Cardiac septum (tissue), 1 donor: ENCODE data around the gene GALNT12. TPM values are rescaled to one million over a fixed set of nuclear protein-coding genes. Genes with fewer than 3 reads are reported as not detected.

ENCODE experiments used
- DNase-seq: peaks from one replicate; pipeline ENCODE4 v3.0.0-alpha.2; 2020; ENCODE audit warnings: low spot score
- intact Hi-C: fragments of 100-400 bp; cut with DNase I; formaldehyde crosslinking; loops from one replicate; pipeline ENCODE4 v1.14.0; 2022
- long read RNA-seq: library from polyadenylated mRNA; unstranded; transcript quantifications from one replicate; pipeline ENCODE4 v2.0.0, GENCODE V29; 2021
- total RNA-seq: library from RNA; stranded (reverse); fragmentation: NEBNext Ultra II Directional; extraction: Animal tissue kit (Norgen Biotek cat#: 25700); gene quantifications from one replicate; pipeline ENCODE4 v1.2.1, GENCODE V29; 2021
- donor health status: DM: no; HTN: no; CAD: no.

GALNT12 gene
- 0.38 TPM for total RNA-seq
- long read RNA-seq, result 0 reads

GRCh38 chr9:98807070-98807813 lies at the start of gene GALNT12:
Gene GALNT12, plus strand, starts transcription at chr9:98807670. Its CDS starts 29 bp downstream, at chr9:98807699.
- DNase-seq, result no peak
- intact Hi-C loops, result no loop called here

DNA sequence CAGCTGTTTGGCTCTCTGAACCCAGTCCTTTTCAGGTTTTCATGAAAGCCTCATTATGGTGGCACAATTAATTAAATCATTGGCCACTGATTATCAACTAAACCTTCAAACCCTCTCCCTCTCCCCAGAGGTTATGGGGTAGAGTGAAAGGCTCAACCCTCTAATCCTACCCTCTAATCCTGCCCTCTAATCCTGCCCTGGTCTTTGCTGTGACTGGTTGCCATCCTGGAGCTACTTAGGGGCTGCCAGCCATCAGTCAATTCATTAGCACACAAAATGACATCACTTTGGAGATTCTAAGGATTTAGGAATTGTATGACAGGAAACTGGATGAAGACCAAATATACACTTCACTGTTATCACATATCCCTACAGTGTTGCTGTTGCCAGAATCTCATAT lies 47.2 kb upstream of the GALNT12 start:
- DNase-seq, result no peak
- intact Hi-C loops, result no loop called here

DNA sequence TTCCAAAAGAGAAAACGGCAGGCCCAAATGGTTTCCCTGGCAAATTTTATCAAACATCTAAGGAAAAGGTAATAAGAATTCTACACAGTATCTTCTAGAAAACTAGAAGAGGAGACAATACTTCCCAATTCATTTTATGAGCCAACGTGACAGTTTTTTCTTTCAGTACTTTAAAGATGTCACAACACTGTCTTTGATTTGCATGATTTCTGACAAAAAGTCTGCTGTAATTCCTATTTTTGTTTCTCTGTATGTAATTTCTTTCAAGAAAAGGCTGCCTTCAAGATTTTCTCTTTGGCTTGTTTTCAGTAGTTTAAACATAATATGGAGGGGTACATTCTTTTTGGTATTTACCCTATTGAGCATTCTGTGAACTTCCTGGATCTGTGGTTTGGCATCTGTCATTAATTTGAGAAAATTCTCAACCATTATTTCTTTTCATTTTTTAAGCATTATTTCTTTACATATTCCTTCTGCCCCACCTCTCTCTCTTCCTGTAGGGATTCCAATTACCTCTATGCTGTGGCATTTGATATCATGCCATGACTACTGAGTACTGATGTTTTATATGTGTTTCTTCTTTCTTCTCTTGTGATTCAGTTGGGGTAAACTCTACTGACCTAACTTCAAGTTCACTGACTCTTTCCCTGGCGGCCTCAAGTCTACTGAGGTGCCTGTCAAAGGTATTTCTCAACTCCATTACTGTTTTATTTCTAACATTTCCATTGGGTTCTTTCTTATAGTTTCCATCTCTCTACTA lies 43.3 kb upstream of the GALNT12 start:
- no peak for DNase-seq
- intact Hi-C loops, result no loop called here

DNA sequence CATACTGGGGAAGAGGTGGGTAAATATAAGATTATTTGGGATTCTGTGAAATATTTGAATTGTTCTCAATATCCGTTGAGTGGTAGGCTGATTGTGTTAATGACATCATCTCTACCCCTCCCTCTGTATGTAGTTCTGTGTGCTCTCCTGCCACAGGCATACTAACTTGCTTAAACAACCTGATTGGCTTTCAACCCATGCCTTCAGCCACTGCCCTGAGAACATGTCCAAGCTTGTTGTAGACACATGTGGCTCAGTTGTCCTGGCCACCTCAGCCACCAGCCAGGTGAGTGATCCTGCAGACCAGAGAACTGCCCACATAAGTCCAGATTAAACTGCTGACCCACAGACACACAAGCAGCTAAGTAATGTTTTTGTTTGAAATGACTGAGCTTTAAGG lies 42.2 kb upstream of the GALNT12 start:
- no peak for DNase-seq
- intact Hi-C loops, result no loop called here

GRCh38 chr9:98766586-98766985 lies 40.9 kb upstream of the GALNT12 start:
- no peak for DNase-seq
- intact Hi-C loops, result no loop called here

DNA sequence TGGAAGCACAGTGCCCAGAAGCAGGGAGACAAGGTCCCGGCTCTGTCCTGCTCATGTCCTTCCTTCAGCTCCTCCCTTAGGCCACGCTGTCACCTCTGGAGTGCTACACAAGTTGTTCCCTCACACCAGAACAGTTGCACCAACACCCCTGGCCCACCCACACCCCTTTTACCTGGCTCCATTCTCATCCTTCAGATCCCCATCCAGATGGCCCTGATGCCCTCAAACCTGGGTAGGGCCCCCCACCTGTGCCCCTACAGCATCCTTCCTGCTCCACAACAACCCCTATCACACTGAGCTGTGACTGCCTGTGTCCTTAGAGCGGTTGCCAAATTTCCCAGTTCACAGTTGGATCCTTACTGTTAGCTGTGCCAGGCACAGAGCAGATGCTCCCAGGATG lies 40.3 kb upstream of the GALNT12 start:
- intact Hi-C loops, result no loop called here
- no peak for DNase-seq

DNA sequence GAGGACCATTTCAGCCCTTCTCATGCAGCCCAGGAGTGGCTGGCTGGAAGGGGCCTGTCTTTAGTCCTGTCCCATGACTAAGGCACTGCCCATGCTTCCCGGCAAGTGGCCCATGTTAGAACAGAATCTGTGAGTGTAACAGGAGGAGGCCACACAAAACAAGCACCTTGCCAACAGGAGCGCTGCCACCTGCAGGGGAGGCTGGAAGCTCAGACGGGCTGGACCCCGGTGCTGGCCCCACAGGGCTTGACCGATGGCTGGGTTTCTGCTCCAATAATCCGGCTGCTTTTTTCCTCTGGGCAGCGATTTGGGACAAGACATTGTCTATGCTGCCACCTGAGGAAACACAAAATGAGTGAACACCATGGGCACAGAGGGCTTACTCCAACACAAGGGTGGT lies 39.6 kb upstream of the GALNT12 start:
- intact Hi-C loops, result no loop called here

DNA sequence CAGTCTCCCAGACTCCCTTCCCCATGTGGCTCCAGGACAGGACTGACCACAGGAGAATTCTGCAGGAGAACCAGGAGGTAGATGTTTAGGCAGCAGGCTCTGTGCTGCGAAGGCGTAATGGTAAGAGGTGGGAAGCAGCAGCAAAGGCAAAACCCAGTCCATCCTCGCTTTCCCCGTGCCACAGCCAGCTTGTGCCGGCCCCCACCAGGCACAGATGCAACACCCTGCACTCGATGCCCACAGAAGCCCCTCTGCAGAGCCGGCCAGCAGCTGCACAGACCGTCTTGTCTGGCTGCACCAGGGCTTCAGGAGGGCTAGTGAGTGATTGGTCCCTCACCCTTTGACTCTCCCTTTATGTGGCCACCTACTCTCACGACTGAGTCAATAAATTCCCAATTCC lies 39.1 kb upstream of the GALNT12 start:
- DNase-seq, result no peak
- intact Hi-C loops, result no loop called here

More for the DNA sequence above, 39.6 kb upstream of the GALNT12 start:
- DNase-seq, result no peak

- intact Hi-C loops, result no loop called here
- DNase-seq, result no peak
Measured at GRCh38 chr9:98770717-98771116, 36.8 kb upstream of the GALNT12 start.

- DNase-seq, result no peak
- intact Hi-C loops, result no loop called here
Measured at GRCh38 chr9:98771209-98771874, 36.1 kb upstream of the GALNT12 start.

GRCh38 chr9:98772364-98773155 lies 34.9 kb upstream of the GALNT12 start:
- intact Hi-C loops, result no loop called here
- DNase-seq, result no peak

- no peak for DNase-seq
- intact Hi-C loops, result no loop called here
Measured at GRCh38 chr9:98773721-98774120, 33.7 kb upstream of the GALNT12 start.

DNA sequence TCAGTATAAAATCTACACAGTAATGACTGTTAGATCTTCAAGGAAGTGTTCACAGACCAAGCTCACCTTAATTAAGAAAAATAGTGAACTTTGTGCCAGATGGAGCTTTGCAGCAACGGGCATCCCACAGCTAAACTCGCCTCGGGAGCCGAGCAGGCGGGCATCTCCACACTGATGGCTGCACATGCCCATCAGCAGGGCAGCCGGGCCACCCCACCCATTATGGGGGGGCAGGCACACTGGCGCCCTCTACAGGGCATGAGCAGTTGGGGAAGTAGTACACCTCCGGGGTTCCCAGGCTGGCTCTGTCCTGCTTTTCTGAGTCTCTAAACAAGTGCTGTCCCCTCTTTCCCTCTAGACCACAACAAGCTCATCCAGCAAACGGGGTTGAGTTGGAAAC lies 32.7 kb upstream of the GALNT12 start:
- intact Hi-C loops, result no loop called here
- DNase-seq, result no peak

GRCh38 chr9:98775831-98776441 lies 31.5 kb upstream of the GALNT12 start:
- intact Hi-C loops, result loop anchor here (2.0 kb wide), 1 partner anchor 461 kb away; no protein-coding TSS in a partner anchor
- DNase-seq, result no peak

GRCh38 chr9:98777618-98778017 lies 29.9 kb upstream of the GALNT12 start:
- intact Hi-C loops, result loop anchor here (2.0 kb wide), 1 partner anchor 463 kb away; no protein-coding TSS in a partner anchor
- DNase-seq, result no peak

GRCh38 chr9:98778251-98778650 lies 29.2 kb upstream of the GALNT12 start:
- no peak for DNase-seq

DNA sequence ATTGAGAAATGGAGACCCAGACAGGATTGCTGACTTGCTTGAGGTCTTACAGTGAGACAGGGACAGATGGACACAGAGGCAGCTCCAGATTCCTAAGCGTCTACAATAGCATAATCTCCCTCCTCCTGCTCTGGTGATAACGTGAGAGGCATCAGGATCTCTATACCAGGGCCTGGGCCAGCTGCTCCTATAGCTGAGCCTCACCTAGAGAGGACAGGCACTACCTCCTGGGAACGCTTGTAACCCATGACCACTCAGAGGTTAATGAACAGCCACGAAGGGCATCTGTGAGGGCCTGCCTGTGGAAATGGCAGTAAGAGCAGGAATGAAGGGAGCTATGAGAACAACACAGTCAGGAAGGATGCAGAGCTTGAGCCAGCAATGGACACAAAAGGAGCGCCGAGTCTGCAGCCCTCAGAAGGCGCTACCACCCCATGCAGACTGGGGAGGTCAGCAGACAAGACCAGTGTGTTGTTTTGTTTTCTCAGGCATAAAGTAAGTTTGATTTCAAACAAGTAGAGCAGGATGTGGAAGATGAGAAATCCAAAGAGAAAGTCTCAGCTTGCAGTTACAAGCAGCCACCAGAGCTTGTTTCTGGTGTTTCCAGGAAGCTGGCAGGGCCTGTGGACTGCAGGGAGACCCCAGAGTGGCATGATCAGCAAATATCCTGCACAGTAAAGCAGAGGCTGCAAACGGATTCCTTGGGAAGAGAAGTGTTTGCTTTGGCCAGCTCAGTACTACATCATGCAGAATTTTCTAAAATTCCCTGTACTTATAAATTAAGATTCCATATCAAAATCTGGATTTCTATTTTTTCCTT lies 28.5 kb upstream of the GALNT12 start:
- intact Hi-C loops, result no loop called here
- DNase-seq, result no peak

More at GRCh38 chr9:98778251-98778650, 29.2 kb upstream of the GALNT12 start:
- intact Hi-C loops, result no loop called here

GRCh38 chr9:98780059-98780749 lies 27.3 kb upstream of the GALNT12 start:
- DNase-seq, result no peak
- intact Hi-C loops, result no loop called here
